Mucosa of rectum (tissue), 2 donors: ENCODE measurements around the gene CFAP300.

Experiments used
- H3K27ac ChIP-seq, 2 donors: one replicate each; pipeline ENCODE4 v1.7.0; 2013; ENCODE audit warnings: inconsistent platforms in 2 of 2, low read depth in 2 of 2, low read length in 2 of 2
- H3K27me3 ChIP-seq, 2 donors: one replicate each; pipeline ENCODE4 v1.7.0; 2013; ENCODE audit warnings: low read length in 2 of 2; ENCODE audit not compliant: control insufficient read depth in 2 of 2, insufficient read depth in 2 of 2
- H3K36me3 ChIP-seq, 2 donors: one replicate each; pipeline ENCODE4 v1.7.0; 2013; ENCODE audit warnings: low read length in 2 of 2; ENCODE audit not compliant: control insufficient read depth in 2 of 2, insufficient read depth in 2 of 2
- H3K4me1 ChIP-seq, 2 donors: one replicate each; pipeline ENCODE4 v1.7.0; 2013; ENCODE audit warnings: low read length in 2 of 2, mild to moderate bottlenecking in 1 of 2; ENCODE audit not compliant: control insufficient read depth in 2 of 2, insufficient read depth in 2 of 2
- H3K4me3 ChIP-seq, 2 donors: one replicate each; pipeline ENCODE4 v1.7.0; 2013; ENCODE audit warnings: low read length in 2 of 2
- H3K9ac ChIP-seq, 2 donors: one replicate each; pipeline ENCODE4 v1.7.0; 2013; ENCODE audit warnings: low read length in 2 of 2, low read depth in 1 of 2, mild to moderate bottlenecking in 1 of 2
- H3K9me3 ChIP-seq, 2 donors: one replicate each; pipeline ENCODE4 v1.7.0; 2013; ENCODE audit warnings: low read length in 2 of 2; ENCODE audit not compliant: control insufficient read depth in 2 of 2
- donor health status: healthy.
- donor health status: Normal muscosa, but diverticular disease.

Gene CFAP300

DNA sequence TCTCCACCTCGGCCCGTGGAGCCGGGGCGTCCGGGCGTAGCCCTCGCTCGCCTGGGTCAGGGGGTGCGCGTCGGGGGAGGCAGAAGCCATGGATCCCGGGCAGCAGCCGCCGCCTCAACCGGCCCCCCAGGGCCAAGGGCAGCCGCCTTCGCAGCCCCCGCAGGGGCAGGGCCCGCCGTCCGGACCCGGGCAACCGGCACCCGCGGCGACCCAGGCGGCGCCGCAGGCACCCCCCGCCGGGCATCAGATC is 63.4 kb downstream of the CFAP300 start:
- Histone ChIP-seq H3K4me3 (peak overlapping the region; percentile 81 to 90), H3K9me3 (no peaks in the 10 kb centered on the region), H3K9ac (peak overlapping the region; percentile 74 to 89), H3K27me3 (peaks cover 0 to 3% of the 10 kb centered on the region in 2 donors), H3K4me1 (peaks cover 4 to 17% of the 10 kb centered on the region in 2 donors), H3K27ac (peak overlapping the region; percentile 89 to 90), H3K36me3 (no peaks in the 10 kb centered on the region)

GRCh38 chr11:102111011-102111786 is 64.0 kb downstream of the CFAP300 start:
- Histone ChIP-seq H3K27ac (peak overlapping the region; percentile 89 to 90), H3K27me3 (peaks cover 0 to 3% of the 10 kb centered on the region in 2 donors), H3K9ac (peak overlapping the region; percentile 78 to 89), H3K4me3 (peak overlapping the region; percentile 81 to 90), H3K9me3 (no peaks in the 10 kb centered on the region), H3K4me1 (peaks cover 7 to 18% of the 10 kb centered on the region in 2 donors), H3K36me3 (no peaks in the 10 kb centered on the region)

DNA sequence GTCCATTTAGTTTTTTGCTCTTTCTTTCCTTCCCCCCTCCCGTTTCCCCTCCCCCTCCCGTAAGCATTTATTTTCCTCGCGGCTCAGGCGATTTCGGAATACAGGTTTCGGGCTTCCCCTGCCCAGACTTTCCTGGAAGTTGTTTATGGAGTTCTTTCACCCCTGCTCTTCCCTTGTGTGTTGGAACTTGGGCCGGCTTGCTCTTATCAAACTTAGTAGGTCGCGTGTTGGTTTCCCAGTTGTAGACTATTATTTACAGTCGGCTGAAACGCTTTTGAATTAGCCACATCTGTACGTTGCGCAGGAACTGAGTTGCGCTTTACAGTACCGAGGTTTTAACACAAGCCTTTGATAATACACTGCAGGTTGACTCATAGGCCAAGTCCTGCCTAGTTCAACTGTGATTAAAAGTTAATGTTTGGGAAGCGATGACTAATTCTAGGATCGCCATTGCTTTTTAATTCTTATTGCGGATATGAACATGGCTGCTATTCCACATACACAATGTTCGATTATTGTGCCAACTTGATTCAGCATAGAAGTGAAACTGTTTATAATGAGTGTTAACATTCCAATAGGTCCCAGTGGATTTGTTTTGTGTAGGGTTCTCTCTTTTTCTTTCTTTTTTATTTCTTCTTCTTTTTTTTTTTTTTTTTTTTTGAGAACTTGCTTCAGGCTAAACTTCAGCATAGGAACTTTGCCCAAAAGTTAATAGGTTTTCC is 64.7 kb downstream of the CFAP300 start:
- Histone ChIP-seq H3K9me3 (no peaks in the 10 kb centered on the region), H3K36me3 (no peaks in the 10 kb centered on the region), H3K4me3 (peak overlapping the region; percentile 81 to 90), H3K4me1 (peaks cover 7 to 23% of the 10 kb centered on the region in 2 donors), H3K27ac (peak overlapping the region; percentile 89 to 90), H3K9ac (peak overlapping the region; percentile 78 to 89), H3K27me3 (peaks cover 0 to 3% of the 10 kb centered on the region in 2 donors)

DNA sequence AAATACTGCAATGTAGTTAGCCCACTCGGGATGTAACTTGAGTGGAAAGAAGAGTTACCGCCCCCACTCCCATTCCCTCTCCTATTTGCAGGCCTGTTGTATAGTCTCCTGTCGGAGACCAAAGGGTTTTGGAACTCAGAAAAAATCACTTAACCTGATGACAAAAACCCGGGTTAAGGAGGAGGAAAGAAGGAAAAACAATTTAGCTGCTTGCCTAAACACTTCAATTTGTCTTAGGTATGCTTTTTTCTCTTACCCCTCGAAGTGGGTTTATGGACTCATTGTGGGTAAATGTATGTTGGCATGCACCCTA is 65.2 kb downstream of the CFAP300 start:
- H3K27ac ChIP-seq = peak overlapping the region; percentile 89 to 90
- H3K9ac ChIP-seq = peak overlapping the region in 1 of 2 donors; percentile 89
- peak overlapping the region; percentile 81 to 90 for H3K4me3 ChIP-seq
- no peaks in the 10 kb centered on the region for H3K36me3 ChIP-seq
- peaks cover 7 to 27% of the 10 kb centered on the region in 2 donors for H3K4me1 ChIP-seq
- no peaks in the 10 kb centered on the region for H3K9me3 ChIP-seq
- H3K27me3 ChIP-seq = peaks cover 0 to 3% of the 10 kb centered on the region in 2 donors

GRCh38 chr11:102114032-102114431 is 66.8 kb downstream of the CFAP300 start:
- Histone ChIP-seq H3K4me1 (peaks cover 9 to 32% of the 10 kb centered on the region in 2 donors), H3K9ac (no peak overlapping the region), H3K9me3 (no peaks in the 10 kb centered on the region), H3K27ac (no peak overlapping the region), H3K36me3 (no peaks in the 10 kb centered on the region), H3K4me3 (no peak overlapping the region), H3K27me3 (peaks cover 0 to 3% of the 10 kb centered on the region in 2 donors)

DNA sequence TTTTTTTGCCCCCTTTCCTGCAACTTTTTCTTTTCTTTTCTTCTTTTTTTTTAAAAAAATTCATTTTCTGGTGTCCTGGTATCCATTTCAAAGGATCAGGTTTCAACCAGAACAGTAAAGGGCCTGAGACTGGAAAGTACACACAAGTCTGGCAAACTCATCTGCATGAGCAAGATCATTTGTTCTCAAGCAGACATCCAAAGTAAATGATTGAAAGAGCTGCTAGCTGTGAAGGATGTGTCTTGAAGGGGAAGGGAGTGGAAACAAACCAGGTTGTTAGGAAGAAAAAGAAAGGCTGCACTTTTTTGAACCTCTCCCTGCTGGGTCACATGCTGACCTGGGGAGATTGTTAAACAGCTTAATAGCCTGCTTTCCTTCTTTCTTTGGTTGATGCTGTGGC is 68.3 kb downstream of the CFAP300 start:
- Histone ChIP-seq H3K27ac (peak overlapping the region; percentile 59 to 84), H3K4me1 (peaks cover 9 to 25% of the 10 kb centered on the region in 2 donors), H3K4me3 (no peak overlapping the region), H3K9me3 (no peaks in the 10 kb centered on the region), H3K27me3 (no peaks in the 10 kb centered on the region), H3K9ac (no peak overlapping the region), H3K36me3 (no peaks in the 10 kb centered on the region)

GRCh38 chr11:102116453-102117205 is 69.4 kb downstream of the CFAP300 start:
- H3K9me3 ChIP-seq = no peaks in the 10 kb centered on the region
- H3K4me3 ChIP-seq = no peak overlapping the region
- peak overlapping the region in 1 of 2 donors; percentile 37 for H3K9ac ChIP-seq
- H3K4me1 ChIP-seq = peaks cover 9 to 25% of the 10 kb centered on the region in 2 donors
- peaks cover 0 to 2% of the 10 kb centered on the region in 2 donors for H3K36me3 ChIP-seq
- H3K27ac ChIP-seq = peak overlapping the region; percentile 59 to 84
- no peaks in the 10 kb centered on the region for H3K27me3 ChIP-seq

GRCh38 chr11:102117472-102118113 is 70.4 kb downstream of the CFAP300 start:
- no peaks in the 10 kb centered on the region for H3K27me3 ChIP-seq
- H3K9me3 ChIP-seq = no peaks in the 10 kb centered on the region
- peaks cover 0 to 2% of the 10 kb centered on the region in 2 donors for H3K36me3 ChIP-seq
- peaks cover 9 to 21% of the 10 kb centered on the region in 2 donors for H3K4me1 ChIP-seq
- peak overlapping the region in 1 of 2 donors; percentile 15 for H3K27ac ChIP-seq
- peak overlapping the region in 1 of 2 donors; percentile 8 for H3K4me3 ChIP-seq
- no peak overlapping the region for H3K9ac ChIP-seq

- H3K27ac ChIP-seq = no peak overlapping the region
- H3K9ac ChIP-seq = no peak overlapping the region
- H3K36me3 ChIP-seq = peaks cover 0 to 2% of the 10 kb centered on the region in 2 donors
- no peak overlapping the region for H3K4me3 ChIP-seq
- no peaks in the 10 kb centered on the region for H3K27me3 ChIP-seq
- H3K9me3 ChIP-seq = no peaks in the 10 kb centered on the region
- peaks cover 9 to 18% of the 10 kb centered on the region in 2 donors for H3K4me1 ChIP-seq
Observed at GRCh38 chr11:102118937-102119336, 71.7 kb downstream of the CFAP300 start.
